Type B pancreatic cell (in vitro differentiated cells): ENCODE data around the gene GSG1. TPM values are rescaled to one million over a fixed set of nuclear protein-coding genes. Genes with fewer than 3 reads are reported as not detected.
"Not testable (repeated sequence)": the region's sequence is repeated elsewhere in the genome, so short reads cannot be mapped to it uniquely, and the experiment has no call there.

Experiments
- DNase-seq: peaks from one replicate; pipeline ENCODE4 v3.0.0; 2021; ENCODE audit warnings: mixed read lengths; ENCODE audit not compliant: unreplicated experiment; ENCODE audit errors: extremely low spot score
- H3K27ac Mint-ChIP-seq: 2 replicates; pipeline ENCODE4 v1.8.0; 2021; ENCODE audit warnings: mild to moderate bottlenecking, mixed read lengths
- H3K27me3 Mint-ChIP-seq: 2 replicates; pipeline ENCODE4 v1.8.0; 2021; ENCODE audit warnings: mixed read lengths
- H3K36me3 Mint-ChIP-seq: 2 replicates; pipeline ENCODE4 v1.8.0; 2021; ENCODE audit warnings: mixed read lengths
- H3K4me1 Mint-ChIP-seq: one replicate; pipeline ENCODE4 v1.8.0; 2021; ENCODE audit warnings: mixed read lengths; ENCODE audit not compliant: unreplicated experiment
- H3K4me3 Mint-ChIP-seq: 2 replicates; pipeline ENCODE4 v1.8.0; 2021; ENCODE audit warnings: mild to moderate bottlenecking, mixed read lengths
- H3K9me3 Mint-ChIP-seq: 2 replicates; pipeline ENCODE4 v1.8.0; 2021; ENCODE audit warnings: mixed read lengths
- total RNA-seq: library from RNA; stranded (reverse); gene quantifications from 2 replicates; pipeline ENCODE4 v1.2.1, GENCODE V29; 2021; ENCODE audit warnings: low replicate concordance
- TF ChIP-seq, protein P1 (sequence below): fragments of 200-600 bp; sonication (generic); conservative IDR thresholded peaks from 2 replicates; pipeline ENCODE4 v1.5.0; 2021; ENCODE audit warnings: antibody characterized with exemption, mild to moderate bottlenecking

Gene GSG1
- total RNA-seq, 1 donor from 2014 or later, result 0.36 TPM

DNA sequence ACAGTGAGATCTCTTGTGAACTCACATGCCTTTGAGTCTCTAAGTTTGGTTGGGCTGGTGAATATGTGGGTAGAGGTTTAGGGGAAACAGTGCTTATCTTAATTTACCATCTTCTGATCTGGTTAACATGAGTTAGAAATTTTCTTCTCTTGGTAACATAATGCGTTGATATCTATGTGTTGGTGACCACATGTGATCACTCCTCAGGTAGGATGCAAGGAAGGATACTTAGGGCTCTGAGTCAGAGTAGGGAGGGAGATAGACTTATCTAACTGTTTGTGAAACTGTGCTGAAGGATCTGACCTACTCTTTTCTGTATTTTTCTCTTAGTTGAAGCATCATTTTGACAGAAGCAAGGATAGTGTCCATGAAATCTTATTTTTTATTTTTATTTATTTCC is 36.1 kb downstream of the GSG1 start:
- Mint-ChIP-seq H3K9me3 (no peaks in the 10 kb centered on the region), H3K4me1 (peaks cover 5% of the 10 kb centered on the region), H3K27ac (no peak overlapping the region), H3K36me3 (peaks cover 53% of the 10 kb centered on the region), H3K27me3 (no peaks in the 10 kb centered on the region), H3K4me3 (no peak overlapping the region)
- no peak for DNase-seq
- TF ChIP-seq, protein P1, sequence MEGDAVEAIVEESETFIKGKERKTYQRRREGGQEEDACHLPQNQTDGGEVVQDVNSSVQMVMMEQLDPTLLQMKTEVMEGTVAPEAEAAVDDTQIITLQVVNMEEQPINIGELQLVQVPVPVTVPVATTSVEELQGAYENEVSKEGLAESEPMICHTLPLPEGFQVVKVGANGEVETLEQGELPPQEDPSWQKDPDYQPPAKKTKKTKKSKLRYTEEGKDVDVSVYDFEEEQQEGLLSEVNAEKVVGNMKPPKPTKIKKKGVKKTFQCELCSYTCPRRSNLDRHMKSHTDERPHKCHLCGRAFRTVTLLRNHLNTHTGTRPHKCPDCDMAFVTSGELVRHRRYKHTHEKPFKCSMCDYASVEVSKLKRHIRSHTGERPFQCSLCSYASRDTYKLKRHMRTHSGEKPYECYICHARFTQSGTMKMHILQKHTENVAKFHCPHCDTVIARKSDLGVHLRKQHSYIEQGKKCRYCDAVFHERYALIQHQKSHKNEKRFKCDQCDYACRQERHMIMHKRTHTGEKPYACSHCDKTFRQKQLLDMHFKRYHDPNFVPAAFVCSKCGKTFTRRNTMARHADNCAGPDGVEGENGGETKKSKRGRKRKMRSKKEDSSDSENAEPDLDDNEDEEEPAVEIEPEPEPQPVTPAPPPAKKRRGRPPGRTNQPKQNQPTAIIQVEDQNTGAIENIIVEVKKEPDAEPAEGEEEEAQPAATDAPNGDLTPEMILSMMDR, result no peak

DNA sequence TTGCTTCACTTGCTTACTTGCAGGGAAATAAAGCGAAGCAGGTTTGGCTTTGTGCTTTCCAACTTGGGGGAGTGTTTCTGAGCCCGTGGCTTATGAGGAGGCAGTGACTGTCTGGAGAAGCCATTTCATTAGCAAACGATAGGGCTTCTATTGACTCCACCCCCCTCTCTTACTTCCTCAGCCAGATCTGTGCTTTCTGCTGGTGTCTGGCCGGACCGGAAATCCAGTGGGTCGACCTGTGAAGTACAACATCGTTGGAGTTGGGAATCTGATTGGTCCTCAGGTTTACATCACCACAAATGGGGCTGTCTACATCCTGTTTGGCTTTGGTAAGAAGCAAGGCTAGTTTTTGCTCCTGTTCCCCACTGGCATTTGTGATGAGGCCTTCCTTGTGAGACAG is 37.0 kb downstream of the GSG1 start:
- DNase-seq, result no peak
- Mint-ChIP-seq H3K36me3 (peaks cover 57% of the 10 kb centered on the region), H3K4me3 (no peak overlapping the region), H3K27me3 (no peaks in the 10 kb centered on the region), H3K27ac (no peak overlapping the region), H3K9me3 (peaks cover 6% of the 10 kb centered on the region), H3K4me1 (peaks cover 2% of the 10 kb centered on the region)
- TF ChIP-seq, protein P1, result no peak

DNA sequence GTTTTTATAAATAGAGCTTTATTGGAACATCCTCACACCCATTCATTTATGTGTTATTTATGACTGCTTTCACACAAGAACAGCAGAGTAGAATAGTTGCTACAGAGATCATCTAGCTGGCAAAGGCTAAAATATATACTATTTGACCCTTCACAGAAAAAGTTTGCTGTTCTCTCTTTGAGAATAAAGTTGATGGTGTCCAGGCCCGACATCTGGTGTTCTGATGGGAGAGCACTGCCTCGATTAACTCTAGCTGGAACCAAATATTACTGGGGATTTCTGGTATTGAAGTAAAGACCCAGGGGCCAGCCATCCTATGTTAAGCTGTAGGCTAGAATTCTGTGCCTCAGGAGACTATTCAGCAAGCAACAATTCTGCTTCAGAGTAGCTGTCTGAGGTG is 37.5 kb downstream of the GSG1 start:
- no peaks in the 10 kb centered on the region for H3K4me1 Mint-ChIP-seq
- H3K9me3 Mint-ChIP-seq, result peaks cover 6% of the 10 kb centered on the region
- no peak overlapping the region for H3K27ac Mint-ChIP-seq
- H3K4me3 Mint-ChIP-seq, result no peak overlapping the region
- TF ChIP-seq, protein P1, result no peak
- DNase-seq, result no peak
- peaks cover 57% of the 10 kb centered on the region for H3K36me3 Mint-ChIP-seq
- no peaks in the 10 kb centered on the region for H3K27me3 Mint-ChIP-seq

DNA sequence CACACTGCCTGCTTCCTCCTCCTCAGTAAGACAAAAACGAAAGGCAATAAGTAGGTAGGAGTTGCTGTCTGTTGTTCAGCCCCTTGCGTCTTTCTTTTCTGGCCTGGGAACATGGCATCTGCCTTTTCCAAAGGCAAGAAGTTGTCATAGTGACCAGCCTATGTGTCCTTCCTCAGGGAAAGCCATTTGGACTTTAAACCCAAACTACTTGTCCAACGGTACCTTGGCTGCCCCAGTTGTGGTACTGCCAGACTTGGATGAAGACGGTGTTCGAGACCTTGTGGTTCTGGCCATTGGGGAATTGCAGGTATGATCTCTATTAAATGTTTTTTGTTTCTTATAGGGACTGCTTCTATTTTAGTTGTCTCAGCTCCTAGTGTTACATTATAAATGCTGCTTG is 40.8 kb downstream of the GSG1 start:
- Mint-ChIP-seq H3K36me3 (peaks cover 64% of the 10 kb centered on the region), H3K27ac (no peak overlapping the region), H3K9me3 (peaks cover 6% of the 10 kb centered on the region), H3K4me3 (no peak overlapping the region), H3K4me1 (no peaks in the 10 kb centered on the region), H3K27me3 (no peaks in the 10 kb centered on the region)
- DNase-seq, result no peak
- TF ChIP-seq, protein P1, result no peak

GRCh38 chr12:13061377-13061776 is 42.1 kb downstream of the GSG1 start:
- H3K27ac Mint-ChIP-seq, result no peak overlapping the region
- peaks cover 6% of the 10 kb centered on the region for H3K9me3 Mint-ChIP-seq
- DNase-seq, result no peak
- no peak overlapping the region for H3K4me3 Mint-ChIP-seq
- TF ChIP-seq, protein P1, result no peak
- no peaks in the 10 kb centered on the region for H3K4me1 Mint-ChIP-seq
- H3K27me3 Mint-ChIP-seq, result no peaks in the 10 kb centered on the region
- H3K36me3 Mint-ChIP-seq, result peaks cover 60% of the 10 kb centered on the region

GRCh38 chr12:13060581-13060980 is 42.9 kb downstream of the GSG1 start:
- TF ChIP-seq, protein P1, result no peak
- H3K27ac Mint-ChIP-seq, result no peak overlapping the region
- H3K4me3 Mint-ChIP-seq, result no peak overlapping the region
- no peaks in the 10 kb centered on the region for H3K27me3 Mint-ChIP-seq
- no peaks in the 10 kb centered on the region for H3K4me1 Mint-ChIP-seq
- no peak for DNase-seq
- H3K9me3 Mint-ChIP-seq, result peaks cover 6% of the 10 kb centered on the region
- peaks cover 65% of the 10 kb centered on the region for H3K36me3 Mint-ChIP-seq

DNA sequence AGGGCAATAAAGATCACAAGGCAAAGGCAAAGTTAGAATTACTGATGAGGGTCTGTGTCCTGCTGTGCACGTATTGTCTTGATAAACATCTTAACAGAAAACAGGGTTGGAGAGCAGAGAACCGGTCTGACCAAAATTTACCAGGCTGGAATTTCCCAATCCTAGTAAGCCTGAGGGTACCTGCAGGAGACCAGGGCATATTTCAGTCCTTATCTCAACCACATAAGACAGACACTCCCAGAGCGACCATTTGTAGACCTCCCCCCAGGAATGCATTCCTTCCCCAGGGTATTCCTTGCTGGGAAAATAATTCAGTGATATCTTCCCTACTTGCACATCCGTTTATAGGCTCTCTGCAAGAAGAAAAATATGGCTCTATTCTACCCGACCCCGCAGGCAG is 49.9 kb downstream of the GSG1 start:
- DNase-seq, H3K9me3 Mint-ChIP-seq, H3K27ac Mint-ChIP-seq, H3K27me3 Mint-ChIP-seq, H3K4me3 Mint-ChIP-seq, H3K4me1 Mint-ChIP-seq: not testable (repeated sequence)
- peaks cover 58% of the 10 kb centered on the region for H3K36me3 Mint-ChIP-seq
